H1 (cell line): ENCODE results near the gene SLC2A4RG. TPM values are rescaled to one million over a fixed set of nuclear protein-coding genes. Genes with fewer than 3 reads are reported as not detected.

Source experiments
- SRF ChIP-seq: IDR thresholded peaks from 2 replicates; pipeline ENCODE4 v1.6.1; 2011; ENCODE audit warnings: mild to moderate bottlenecking, low read depth, low read length, moderate library complexity
- polyA plus RNA-seq, 7 experiments: library from polyadenylated mRNA; depleted of rRNA in 3 of 7; stranded (reverse) in 5 of 7; unstranded in 2 of 7; fragments of >200 nt in 5 of 7; fragments of 200-250 nt in 2 of 7; gene quantifications; 1 replicate in 5 of 7; 2 replicates in 1 of 7; 4 replicates in 1 of 7; pipeline versions ENCODE4 v1.2.1 to v1.2.3, GENCODE V29; 2011 to 2013; ENCODE audit warnings: missing spikeins in 2 of 7, mixed read lengths in 2 of 7
- total RNA-seq: library from RNA; stranded (reverse); fragmentation: NEBNext Ultra II Directional; extraction: Animal tissue kit (Norgen Biotek cat#: 25700); gene quantifications from 2 replicates; pipeline ENCODE4 v1.2.1, GENCODE V29; 2021

SLC2A4RG gene
- total and polyA plus RNA-seq, 2 of the 8 experiments (the other 6 are each of a cell fraction or from before 2014, with no cell fraction given): 15.9 to 29.1 TPM

DNA sequence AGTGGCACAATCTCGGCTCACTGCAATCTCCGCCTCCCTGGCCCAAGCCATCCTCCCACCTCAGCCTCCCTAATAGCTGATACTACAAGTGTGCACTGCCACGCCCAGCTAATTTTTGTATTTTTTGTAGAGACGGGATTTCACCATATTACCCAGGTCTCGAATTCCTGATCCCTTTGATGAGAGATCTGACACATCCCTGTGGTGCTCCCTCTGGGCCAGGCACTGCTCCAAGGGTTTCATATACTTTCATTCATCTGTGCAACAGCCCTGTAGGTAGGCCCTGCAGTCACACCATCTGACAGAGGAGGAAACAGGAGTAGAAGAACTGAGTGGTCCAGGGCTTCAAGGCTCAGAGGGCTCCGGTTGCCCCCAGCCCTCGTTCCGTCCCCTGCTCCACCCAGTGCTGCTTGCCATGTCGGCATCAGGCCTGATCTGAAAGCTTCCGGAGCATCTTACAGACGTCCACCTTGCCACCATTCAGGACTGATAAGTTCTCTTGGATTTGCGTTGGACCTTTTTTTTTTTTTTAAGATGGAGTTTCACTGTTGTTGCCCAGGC, 28.4 kb upstream of the SLC2A4RG start (continued):
- no peak for TF ChIP-seq SRF
- TF ChIP-seq, all 59 proteins: peak for 0
